ENCODE measurements around the gene TGFB1.

Gene TGFB1

GRCh38 chr19:41363371-41363752 is 9.6 kb upstream of the TGFB1 start:
- in situ Hi-C loops (cut with MboI; ENCODE audit: low pct_unique_long_range_greater_than_20kb, low sequenced_read_pairs, unreplicated experiment) = no loop called here
- DNase-seq (ENCODE audit: low spot score) = no peak
- TF ChIP-seq CTCF (IDR thresholded peaks at IDR 0.05; ENCODE audit: extremely low read depth, insufficient read depth, missing control alignments) = no peak

- no peak for DNase-seq (ENCODE audit: low spot score)
- in situ Hi-C loops (cut with MboI; ENCODE audit: low pct_unique_long_range_greater_than_20kb, low sequenced_read_pairs, unreplicated experiment) = no loop called here
- no peak for TF ChIP-seq CTCF (IDR thresholded peaks at IDR 0.05; ENCODE audit: extremely low read depth, insufficient read depth, missing control alignments)
Measured at GRCh38 chr19:41362143-41362847, 8.6 kb upstream of the TGFB1 start.

- DNase-seq (ENCODE audit: low spot score) = no peak
- TF ChIP-seq CTCF (IDR thresholded peaks at IDR 0.05; ENCODE audit: extremely low read depth, insufficient read depth, missing control alignments) = no peak
- in situ Hi-C loops (cut with MboI; ENCODE audit: low pct_unique_long_range_greater_than_20kb, low sequenced_read_pairs, unreplicated experiment) = no loop called here
Measured at GRCh38 chr19:41359741-41360140, 6.0 kb upstream of the TGFB1 start.

GRCh38 chr19:41357746-41358145 is 4.0 kb upstream of the TGFB1 start:
- no peak for DNase-seq (ENCODE audit: low spot score)
- no peak for TF ChIP-seq CTCF (IDR thresholded peaks at IDR 0.05; ENCODE audit: extremely low read depth, insufficient read depth, missing control alignments)
- in situ Hi-C loops (cut with MboI; ENCODE audit: low pct_unique_long_range_greater_than_20kb, low sequenced_read_pairs, unreplicated experiment) = no loop called here

- DNase-seq (ENCODE audit: low spot score) = no peak
- no peak for TF ChIP-seq CTCF (IDR thresholded peaks at IDR 0.05; ENCODE audit: extremely low read depth, insufficient read depth, missing control alignments)
- in situ Hi-C loops (cut with MboI; ENCODE audit: low pct_unique_long_range_greater_than_20kb, low sequenced_read_pairs, unreplicated experiment) = no loop called here
Measured at GRCh38 chr19:41356984-41357739, 3.4 kb upstream of the TGFB1 start.

GRCh38 chr19:41355802-41356201 is 2.1 kb upstream of the TGFB1 start:
- TF ChIP-seq CTCF (IDR thresholded peaks at IDR 0.05; ENCODE audit: extremely low read depth, insufficient read depth, missing control alignments) = no peak
- no peak for DNase-seq (ENCODE audit: low spot score)
- in situ Hi-C loops (cut with MboI; ENCODE audit: low pct_unique_long_range_greater_than_20kb, low sequenced_read_pairs, unreplicated experiment) = no loop called here
